GM19455 (cell line): Measurements from ENCODE around the gene RAN.
"Not testable (repeated sequence)": the region's sequence is repeated elsewhere in the genome, so short reads cannot be mapped to it uniquely, and the experiment has no call there.

ENCODE experiments used
- ATAC-seq: cut with Tn5 transposase; IDR thresholded peaks from one replicate; pipeline ENCODE4 v1.9.1; 2021; ENCODE audit not compliant: unreplicated experiment

The RAN gene

DNA sequence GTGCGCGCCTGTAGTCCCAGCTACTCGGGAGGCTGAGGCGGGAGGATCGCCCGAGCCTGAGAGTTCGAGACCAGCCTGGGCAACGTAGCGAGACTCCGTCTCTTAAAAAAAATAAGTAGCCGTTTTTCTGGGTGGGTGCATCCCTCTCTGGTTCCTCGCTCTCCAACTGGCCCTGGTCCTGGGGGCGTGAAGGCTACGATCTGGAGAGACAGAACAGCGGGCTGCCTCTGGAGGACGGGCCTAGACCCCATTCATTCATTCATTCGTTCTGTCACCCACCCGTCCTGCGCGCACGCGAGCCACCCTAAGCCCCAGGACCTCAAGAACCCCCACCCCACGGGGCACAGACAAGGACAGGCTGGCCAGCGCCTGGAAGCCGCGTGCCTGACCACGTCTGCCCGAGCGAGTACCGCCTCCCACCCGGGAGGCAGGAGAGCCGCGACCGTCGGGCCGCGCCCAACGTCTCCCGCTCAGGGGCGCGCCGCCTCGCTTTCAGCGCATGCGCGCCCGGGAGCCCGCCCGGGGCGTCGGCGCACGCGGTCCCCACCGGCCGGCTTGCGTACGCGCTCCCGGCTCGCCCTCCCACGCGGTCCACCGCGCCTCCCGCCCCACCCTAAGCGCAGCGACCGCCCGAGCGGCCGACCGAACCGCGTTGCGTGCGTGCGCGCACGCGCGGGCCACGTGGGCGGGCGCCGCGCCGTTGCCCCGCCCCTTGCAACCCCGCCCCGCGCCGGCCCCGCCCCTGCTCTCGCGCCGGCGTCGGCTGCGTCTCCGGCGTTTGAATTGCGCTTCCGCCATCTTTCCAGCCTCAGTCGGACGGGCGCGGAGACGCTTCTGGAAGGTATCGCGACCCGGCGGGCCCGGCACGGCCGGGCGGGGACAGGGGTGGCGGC, at the start of gene RAN:
Gene RAN, plus strand, starts transcription at position 781 of the 893 bp plus-strand sequence. CDS start 528 bp downstream, outside the sequence.
- ATAC-seq, result peak; percentile 50

DNA sequence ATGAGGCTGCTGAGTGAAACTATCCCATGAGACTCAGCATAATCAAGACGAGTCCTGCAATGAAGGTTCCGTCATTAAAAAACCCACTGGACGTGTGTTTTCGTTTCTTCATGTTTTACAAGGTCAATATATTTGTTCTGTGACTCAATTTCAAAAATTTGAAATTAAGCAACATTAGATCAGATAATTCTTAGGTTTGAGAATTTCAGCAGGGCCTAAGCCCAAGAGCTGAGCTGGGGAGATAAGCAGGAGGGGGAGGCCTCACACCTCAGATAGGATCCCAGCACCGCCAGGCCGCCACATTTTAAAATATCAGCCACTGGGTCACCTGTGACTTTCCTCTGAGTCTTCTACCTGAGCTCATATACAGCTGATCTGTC, 46.1 kb upstream of the RAN start:
- no peak for ATAC-seq

- ATAC-seq, result no peak
Observed at GRCh38 chr12:130826151-130826801, 45.6 kb upstream of the RAN start.

DNA sequence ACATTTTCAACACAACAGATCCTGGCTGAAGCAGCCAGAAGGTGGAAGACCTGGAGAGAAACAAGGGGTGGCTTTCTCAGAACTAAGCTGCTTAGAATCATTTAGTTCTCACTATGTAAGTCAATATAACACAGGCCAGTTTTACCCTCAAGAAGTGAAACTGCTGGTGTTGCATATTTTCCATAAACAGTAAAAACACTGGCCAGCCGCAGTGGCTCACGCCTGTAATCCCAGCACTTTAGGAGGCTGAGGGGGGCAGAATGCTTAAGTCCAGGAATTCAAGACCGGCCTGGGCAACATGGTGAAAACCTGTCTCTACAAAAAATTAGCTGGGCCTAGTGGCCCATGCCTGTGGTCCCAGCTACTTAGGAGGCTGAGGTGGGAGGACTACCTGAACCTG, 44.4 kb upstream of the RAN start:
- ATAC-seq, result no peak

DNA sequence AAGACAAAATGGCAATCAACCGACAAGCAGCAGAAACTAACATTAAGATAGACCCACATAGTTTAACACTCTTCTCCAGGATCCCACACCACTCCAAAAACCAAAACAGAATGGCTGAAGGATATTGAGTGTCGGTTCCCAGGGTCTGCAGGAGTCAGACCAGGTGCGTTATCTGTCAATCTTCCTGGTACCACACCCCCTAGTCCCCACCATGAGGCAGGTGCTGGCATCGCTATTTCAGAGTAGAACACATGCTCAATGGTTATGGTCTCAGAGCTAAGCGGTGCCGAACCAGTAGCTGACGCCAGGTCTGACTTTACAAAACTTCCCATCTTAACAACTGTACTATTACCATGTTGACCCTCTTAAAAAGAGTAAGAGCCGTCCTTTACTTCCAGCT, 43.0 kb upstream of the RAN start:
- ATAC-seq, result no peak

DNA sequence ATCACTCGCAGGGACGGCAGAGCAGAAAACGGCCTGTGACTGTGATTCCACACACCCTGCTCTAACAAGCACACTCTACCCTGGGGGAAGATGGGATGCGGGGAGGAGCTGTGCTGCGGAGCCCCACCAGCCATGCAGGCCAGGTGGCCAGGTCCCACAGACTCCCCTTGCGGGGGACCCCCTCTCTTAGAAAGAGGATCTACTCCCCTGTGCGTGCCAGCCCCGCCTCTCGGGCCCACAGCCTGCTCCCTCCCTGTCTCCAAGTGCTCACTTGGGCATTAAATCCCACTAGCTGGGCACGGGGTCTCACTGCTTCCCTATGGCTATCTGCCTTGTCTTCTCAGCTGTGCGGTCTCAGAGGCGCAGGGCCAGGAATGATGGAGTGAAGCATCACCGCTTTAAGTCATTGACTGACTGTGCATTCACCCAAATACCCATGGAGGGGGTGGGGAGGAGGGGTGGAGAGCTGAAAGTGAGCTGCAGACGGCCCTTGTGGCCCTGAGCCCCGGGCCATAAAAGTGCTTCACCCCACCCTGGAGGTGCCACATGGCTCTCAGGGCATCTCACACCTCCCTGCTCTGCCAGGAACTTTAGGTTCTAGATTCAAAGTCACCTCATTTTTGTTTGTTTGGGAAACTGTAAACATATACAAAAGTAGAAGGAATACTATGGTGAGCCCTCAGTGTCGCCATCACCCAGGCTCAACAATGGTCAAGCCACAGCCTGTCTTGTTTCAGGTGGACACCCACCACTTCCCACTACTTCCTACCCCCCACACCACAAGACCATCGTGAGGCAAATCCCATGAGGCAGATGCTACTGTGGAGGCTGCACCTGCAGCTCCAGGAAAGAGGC, 42.2 kb upstream of the RAN start:
- no peak for ATAC-seq

GRCh38 chr12:130830246-130830551, 41.7 kb upstream of the RAN start:
- ATAC-seq, result no peak

GRCh38 chr12:130831246-130831645, 40.6 kb upstream of the RAN start:
- no peak for ATAC-seq

DNA sequence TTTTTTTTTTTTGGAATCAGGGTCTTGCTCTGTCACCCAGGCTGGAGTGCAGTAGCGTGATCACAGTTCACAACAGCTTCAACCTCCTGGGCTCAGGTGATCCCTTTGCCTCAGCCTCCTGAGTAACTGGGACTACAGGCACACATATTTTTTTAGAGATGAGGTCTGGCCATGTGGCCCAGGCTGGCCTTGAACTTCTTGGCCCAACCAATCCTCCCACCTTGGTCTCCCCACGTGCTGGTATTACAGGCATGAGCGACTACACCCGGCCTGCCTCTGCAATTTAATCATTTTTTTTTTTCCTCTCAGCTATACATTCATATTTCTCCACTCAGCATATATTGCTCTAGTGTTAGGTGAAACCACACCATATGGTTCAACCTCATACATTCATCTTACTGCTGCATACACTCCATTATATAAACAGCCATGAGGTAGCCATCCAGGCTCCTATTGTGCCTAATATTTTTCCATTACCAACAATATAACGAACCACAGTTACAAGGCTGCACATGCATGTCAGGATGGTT, 39.9 kb upstream of the RAN start:
- no peak for ATAC-seq

DNA sequence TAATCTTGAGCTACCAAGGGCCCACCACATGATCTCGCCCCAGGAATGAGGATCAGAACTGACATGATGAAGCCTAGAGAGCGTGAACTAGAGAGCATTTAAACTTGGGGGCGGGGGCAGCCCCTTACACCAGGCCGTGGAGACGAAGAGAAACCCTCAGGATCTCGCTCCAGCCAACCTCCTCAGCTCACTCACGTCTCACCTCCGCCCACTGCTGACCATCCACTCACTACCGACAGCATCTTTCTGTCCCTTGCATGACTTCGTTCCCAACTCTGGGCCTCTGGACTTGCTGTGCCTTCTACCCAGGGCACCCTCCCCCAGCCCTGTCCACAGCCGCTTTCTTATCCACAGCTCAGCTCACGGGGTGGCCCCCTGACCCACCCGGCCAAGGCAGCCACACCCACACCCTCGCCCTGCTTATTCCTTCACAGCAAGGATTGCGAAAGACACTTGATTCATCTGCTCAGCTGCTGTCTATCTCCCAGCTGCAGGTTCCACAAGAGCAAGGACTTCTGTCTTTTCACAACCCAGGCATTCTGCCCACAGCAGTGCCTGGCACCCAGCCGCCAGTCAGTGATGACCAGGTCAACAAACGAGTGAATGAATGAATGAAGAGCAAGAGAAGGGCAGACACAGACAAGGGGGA, 39.2 kb upstream of the RAN start:
- no peak for ATAC-seq

GRCh38 chr12:130835011-130835410, 36.9 kb upstream of the RAN start:
- ATAC-seq, result no peak

DNA sequence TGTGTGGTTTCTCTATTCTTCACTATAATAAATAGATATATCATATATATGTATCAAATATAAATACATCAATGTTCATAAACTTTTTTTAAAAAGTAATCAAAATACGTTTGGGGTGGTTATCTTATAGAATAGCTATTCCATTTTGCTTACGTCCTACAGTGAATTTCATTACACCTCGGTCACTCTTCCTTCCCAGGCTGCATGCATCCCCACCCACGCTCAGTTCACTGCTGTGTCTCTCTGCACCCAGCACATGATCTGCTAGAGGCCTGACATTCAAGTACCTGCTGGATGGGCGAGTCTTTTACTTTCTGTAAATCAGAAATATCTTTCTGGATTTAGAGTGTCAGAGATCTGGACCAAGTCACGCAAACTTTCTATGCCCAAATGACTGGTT, 36.4 kb upstream of the RAN start:
- ATAC-seq, result no peak

DNA sequence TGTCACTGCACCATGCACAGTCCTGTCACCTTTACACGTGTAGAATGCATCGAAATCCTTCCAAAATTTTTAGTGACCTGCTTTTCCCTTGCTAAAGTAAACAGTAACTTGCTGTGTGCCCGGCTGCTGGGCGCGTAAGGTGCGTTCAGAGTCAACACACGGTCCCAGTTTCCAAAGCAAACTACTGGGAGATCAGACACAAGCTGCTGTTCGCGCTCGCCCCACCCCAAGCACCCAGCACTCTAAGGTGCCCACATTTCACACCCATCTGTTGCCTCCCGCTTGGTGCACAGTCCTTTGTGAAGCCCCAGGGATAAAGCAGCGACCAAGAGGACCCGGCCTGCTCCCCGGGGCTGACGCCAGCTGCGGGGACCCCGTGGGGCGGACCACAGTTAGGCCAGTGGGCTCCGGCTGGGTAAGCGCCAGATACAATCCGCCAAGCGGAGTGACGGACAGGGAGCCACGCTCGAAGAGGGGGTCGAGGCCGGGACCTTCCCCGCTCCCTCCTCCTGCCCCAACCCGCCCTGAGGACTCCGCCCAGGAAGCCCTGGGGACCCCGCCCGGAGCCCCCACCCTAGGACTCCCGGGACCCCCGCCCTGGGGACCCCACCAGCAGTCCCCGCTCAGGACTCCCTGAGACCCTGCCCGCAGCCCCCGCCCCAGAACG, 33.4 kb upstream of the RAN start:
- peak; percentile 36 for ATAC-seq

DNA sequence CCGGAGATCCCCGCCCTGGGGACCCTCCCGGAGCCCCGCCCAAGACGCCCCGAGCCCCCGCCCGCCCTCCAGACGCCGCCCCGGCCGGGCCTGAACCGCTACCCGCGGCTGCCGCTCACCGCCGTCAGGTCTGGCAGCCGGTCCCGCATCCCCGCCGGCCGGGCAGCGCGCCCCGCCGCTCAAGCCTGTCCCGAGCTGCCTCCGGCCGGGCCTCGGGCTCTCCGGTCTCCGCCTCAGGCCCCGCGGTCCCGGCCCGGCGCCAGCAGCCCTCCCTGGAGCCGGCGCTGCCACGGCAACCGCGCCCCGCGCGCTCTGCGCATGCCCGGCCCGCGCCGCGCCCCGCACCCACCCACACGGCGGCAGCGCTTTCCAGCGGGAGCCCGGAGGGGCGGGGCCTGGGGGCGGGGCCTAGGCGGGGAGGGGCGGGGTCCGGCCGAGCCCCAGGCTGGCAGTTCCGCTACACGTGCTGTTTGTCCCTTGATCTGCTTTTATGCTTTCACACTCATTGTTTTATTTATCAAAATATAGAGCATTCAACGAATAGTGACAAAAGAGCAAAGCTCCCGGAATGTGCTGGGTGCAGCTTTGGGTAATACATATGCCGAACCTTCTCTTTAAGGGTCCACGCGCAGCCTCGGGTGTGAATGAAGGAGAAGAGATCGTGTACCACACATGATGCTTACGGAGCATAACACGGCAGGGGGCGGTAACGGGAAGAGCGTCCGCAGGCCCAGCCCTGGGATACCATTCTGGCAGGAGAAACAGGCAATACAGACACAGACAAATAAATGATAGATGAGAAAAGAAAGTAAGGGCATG, 32.7 kb upstream of the RAN start, which contains the start of gene STX2:
Gene STX2, minus strand, starts transcription at position 300 of the 819 bp plus-strand sequence. Its CDS starts 151 bp downstream, at position 149.
- peak; percentile 81 for ATAC-seq

DNA sequence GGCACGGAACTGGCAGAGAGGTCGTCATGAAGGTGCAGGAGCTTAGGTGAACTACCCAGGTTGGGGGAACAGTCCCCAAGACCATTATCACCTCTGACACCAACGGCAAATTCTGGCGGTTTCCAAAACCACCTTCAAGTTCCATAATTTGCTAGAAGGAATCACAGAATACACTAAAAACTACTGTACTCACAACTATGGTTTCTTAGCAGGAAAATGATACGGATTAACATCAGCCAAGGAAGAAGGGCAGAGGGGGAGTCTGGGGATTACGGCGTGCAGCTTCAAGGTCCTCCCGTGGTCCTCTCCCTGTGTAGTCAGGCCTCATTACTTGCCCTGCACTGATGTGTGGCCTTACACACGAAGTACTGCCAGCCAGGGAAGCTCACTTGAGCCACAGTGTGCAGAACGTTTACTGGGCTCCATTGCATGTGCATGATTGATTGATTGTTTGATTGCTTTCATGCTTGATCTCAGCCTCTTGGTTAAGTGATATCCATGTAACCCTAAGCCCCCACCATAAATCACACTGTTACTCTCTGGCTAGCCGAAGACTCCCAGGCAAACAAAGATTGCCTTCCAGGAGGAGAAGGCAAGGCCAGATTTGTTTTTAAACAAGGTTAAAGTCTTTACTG, 32.0 kb upstream of the RAN start:
- no peak for ATAC-seq

- no peak for ATAC-seq
Observed at GRCh38 chr12:130846369-130846768, 25.5 kb upstream of the RAN start.

DNA sequence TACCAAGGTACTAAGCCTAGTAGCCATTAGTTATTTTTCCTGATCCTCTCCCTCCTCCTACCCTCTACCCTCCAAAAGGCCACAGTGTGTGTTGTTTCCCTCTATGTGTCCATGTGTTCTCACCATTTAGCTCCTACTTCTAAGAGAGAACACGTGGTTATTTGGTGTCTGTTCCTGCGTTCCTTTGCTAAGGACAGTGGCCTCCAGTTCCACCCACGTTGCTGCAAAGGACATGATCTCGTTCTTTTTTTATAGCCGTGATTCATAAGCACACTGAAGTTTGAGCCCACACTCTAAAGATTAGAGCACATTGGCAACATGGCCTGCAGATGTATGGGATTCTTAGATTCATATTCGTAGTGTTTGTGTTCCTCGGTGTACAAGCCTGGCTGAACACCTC, 24.8 kb upstream of the RAN start:
- ATAC-seq, result no peak

DNA sequence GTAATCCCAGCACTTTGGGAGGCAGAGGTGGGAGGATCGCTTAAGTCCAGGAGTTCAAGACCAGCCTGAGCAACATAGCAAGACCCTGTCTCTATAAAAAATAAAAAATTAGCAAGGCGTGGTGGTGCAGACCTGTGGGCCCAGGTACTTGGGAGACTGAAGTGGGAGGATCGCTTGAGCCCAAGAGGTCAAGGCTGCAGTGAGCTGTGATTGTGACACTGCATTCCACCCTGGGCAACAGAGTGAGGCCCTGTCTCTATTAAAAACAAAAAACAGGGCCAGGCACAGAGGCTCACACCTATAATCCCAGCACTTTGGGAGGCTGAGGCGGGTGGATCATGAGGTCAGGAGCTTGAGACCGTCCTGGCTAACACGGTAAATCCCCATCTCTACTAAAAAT, 23.8 kb upstream of the RAN start:
- not testable (repeated sequence) for ATAC-seq

- not testable (repeated sequence) for ATAC-seq
Observed at GRCh38 chr12:130848785-130849305, 23.0 kb upstream of the RAN start.
